ENCODE data around the gene GULP1. TPM values are rescaled to one million over a fixed set of nuclear protein-coding genes. Genes with fewer than 3 reads are reported as not detected.

GULP1 gene
- total RNA-seq, 1 experiment from 2014 or later = 86.8 TPM

GRCh38 chr2:188345831-188346458 lies 54.3 kb downstream of the GULP1 start:
- Mint-ChIP-seq H3K9me3 (ENCODE audit: low read depth, unreplicated experiment) (no peaks in the 10 kb centered on the region), H3K27ac (ENCODE audit: unreplicated experiment) (peak overlapping the region; percentile 48), H3K4me1 (ENCODE audit: low read depth, unreplicated experiment) (peaks cover 23% of the 10 kb centered on the region), H3K27me3 (ENCODE audit: unreplicated experiment) (no peaks in the 10 kb centered on the region), H3K4me3 (ENCODE audit: low read depth, unreplicated experiment) (no peak overlapping the region), H3K36me3 (ENCODE audit: insufficient read depth, unreplicated experiment) (peaks cover 12% of the 10 kb centered on the region)
- CTCF ChIA-PET = no interaction called here
- no TSS peak for BruUV-seq (replicated peaks)
- intact Hi-C loops (cut with micrococcal nuclease; ENCODE audit: unreplicated experiment) = no loop called here
- DNase-seq = no peak
- TF ChIP-seq CTCF (IDR thresholded peaks at IDR 0.05; ENCODE audit: unreplicated experiment) = no peak

- no TSS peak for BruUV-seq (replicated peaks)
- Mint-ChIP-seq H3K4me1 (ENCODE audit: low read depth, unreplicated experiment) (peaks cover 21% of the 10 kb centered on the region), H3K4me3 (ENCODE audit: low read depth, unreplicated experiment) (no peak overlapping the region), H3K36me3 (ENCODE audit: insufficient read depth, unreplicated experiment) (peaks cover 9% of the 10 kb centered on the region), H3K9me3 (ENCODE audit: low read depth, unreplicated experiment) (peaks cover 2% of the 10 kb centered on the region), H3K27me3 (ENCODE audit: unreplicated experiment) (no peaks in the 10 kb centered on the region), H3K27ac (ENCODE audit: unreplicated experiment) (no peak overlapping the region)
- no peak for TF ChIP-seq CTCF (IDR thresholded peaks at IDR 0.05; ENCODE audit: unreplicated experiment)
- CTCF ChIA-PET = no interaction called here
- DNase-seq = no peak
- intact Hi-C loops (cut with micrococcal nuclease; ENCODE audit: unreplicated experiment) = no loop called here
Measured at GRCh38 chr2:188349019-188349418, 57.3 kb downstream of the GULP1 start.

GRCh38 chr2:188353282-188353681 lies 61.6 kb downstream of the GULP1 start:
- peaks cover 10% of the 10 kb centered on the region for H3K9me3 Mint-ChIP-seq (ENCODE audit: low read depth, unreplicated experiment)
- H3K27ac Mint-ChIP-seq (ENCODE audit: unreplicated experiment) = no peak overlapping the region
- H3K27me3 Mint-ChIP-seq (ENCODE audit: unreplicated experiment) = no peaks in the 10 kb centered on the region
- no peak overlapping the region for H3K4me3 Mint-ChIP-seq (ENCODE audit: low read depth, unreplicated experiment)
- no peak for TF ChIP-seq CTCF (IDR thresholded peaks at IDR 0.05; ENCODE audit: unreplicated experiment)
- intact Hi-C loops (cut with micrococcal nuclease; ENCODE audit: unreplicated experiment) = no loop called here
- no peaks in the 10 kb centered on the region for H3K4me1 Mint-ChIP-seq (ENCODE audit: low read depth, unreplicated experiment)
- no TSS peak for BruUV-seq (replicated peaks)
- CTCF ChIA-PET = no interaction called here
- DNase-seq = no peak
- H3K36me3 Mint-ChIP-seq (ENCODE audit: insufficient read depth, unreplicated experiment) = peaks cover 4% of the 10 kb centered on the region

GRCh38 chr2:188360485-188361263 lies 69.0 kb downstream of the GULP1 start:
- Mint-ChIP-seq H3K9me3 (ENCODE audit: low read depth, unreplicated experiment) (peaks cover 2% of the 10 kb centered on the region), H3K36me3 (ENCODE audit: insufficient read depth, unreplicated experiment) (no peaks in the 10 kb centered on the region), H3K4me1 (ENCODE audit: low read depth, unreplicated experiment) (peaks cover 15% of the 10 kb centered on the region), H3K4me3 (ENCODE audit: low read depth, unreplicated experiment) (no peak overlapping the region), H3K27me3 (ENCODE audit: unreplicated experiment) (no peaks in the 10 kb centered on the region), H3K27ac (ENCODE audit: unreplicated experiment) (no peak overlapping the region)
- CTCF ChIA-PET = interaction anchor here (0.7 kb wide), 2 partner anchors 10 to 497 kb away, joined by 3 to 4 read pairs; no protein-coding TSS in a partner anchor
- no TSS peak for BruUV-seq (replicated peaks)
- intact Hi-C loops (cut with micrococcal nuclease; ENCODE audit: unreplicated experiment) = no loop called here
- DNase-seq = no peak
- TF ChIP-seq CTCF (IDR thresholded peaks at IDR 0.05; ENCODE audit: unreplicated experiment) = no peak
